Activated naive CD4-positive, alpha-beta T cell treated with anti-CD3 and anti-CD28 coated beads, Interleukin-2, amount 50 U/mL, for 72 hours (primary cell): Measurements from ENCODE around the gene NUBP1. TPM values are rescaled to one million over a fixed set of nuclear protein-coding genes. Genes with fewer than 3 reads are reported as not detected.
"Not testable (repeated sequence)": the region's sequence is repeated elsewhere in the genome, so short reads cannot be mapped to it uniquely, and the experiment has no call there.

Experiments used
- ATAC-seq, 2 donors: fragments of 150-1000 bp; cut with Tn5 transposase; 2 replicates each; pipeline ENCODE4 v1.10.0; 2021; ENCODE audit warnings: mild to moderate bottlenecking in 2 of 2, moderate library complexity in 2 of 2
- DNase-seq, 2 donors: peaks; one replicate each; pipeline ENCODE4 v3.0.0; 2021 to 2022; ENCODE audit warnings: low spot score in 2 of 2
- H3K27ac Mint-ChIP-seq, 2 donors: one replicate each; pipeline ENCODE4 v1.8.0; 2022; ENCODE audit warnings: mild to moderate bottlenecking in 2 of 2, mixed read lengths in 2 of 2
- H3K36me3 Mint-ChIP-seq, 2 donors: one replicate each; pipeline ENCODE4 v1.8.0; 2022; ENCODE audit warnings: mixed read lengths in 2 of 2
- H3K9me3 Mint-ChIP-seq, 2 donors: one replicate each; pipeline ENCODE4 v1.8.0; 2022; ENCODE audit warnings: mixed read lengths in 2 of 2
- total RNA-seq, 2 donors: library from RNA; stranded (reverse); gene quantifications; one replicate each; pipeline ENCODE4 v1.2.3, GENCODE V29; 2022

The NUBP1 gene
- total RNA-seq, 2 donors from 2014 or later: 21.3 to 31.2 TPM

GRCh38 chr16:10770907-10771306 lies 27.3 kb downstream of the NUBP1 start:
- no peak overlapping the region for H3K27ac Mint-ChIP-seq
- DNase-seq (no peak), ATAC-seq (no peak)
- H3K36me3 Mint-ChIP-seq: peaks cover 0 to 5% of the 10 kb centered on the region in 2 donors
- no peaks in the 10 kb centered on the region for H3K9me3 Mint-ChIP-seq

- ATAC-seq: peak; percentile 60 to 93
- peak in 1 of 2 donors; percentile 9 for DNase-seq
- H3K36me3 Mint-ChIP-seq: no peaks in the 10 kb centered on the region
- H3K9me3 Mint-ChIP-seq: no peaks in the 10 kb centered on the region
- no peak overlapping the region for H3K27ac Mint-ChIP-seq
Observed at GRCh38 chr16:10776280-10776679, 32.6 kb downstream of the NUBP1 start.

- H3K36me3 Mint-ChIP-seq: not testable (repeated sequence)
Observed at GRCh38 chr16:10776923-10777322, 33.3 kb downstream of the NUBP1 start.

GRCh38 chr16:10777356-10777755 lies 33.7 kb downstream of the NUBP1 start:
- no peaks in the 10 kb centered on the region for H3K9me3 Mint-ChIP-seq
- DNase-seq (no peak), ATAC-seq (no peak)
- H3K27ac Mint-ChIP-seq: no peak overlapping the region
- H3K36me3 Mint-ChIP-seq: no peaks in the 10 kb centered on the region

More at GRCh38 chr16:10776923-10777322, 33.3 kb downstream of the NUBP1 start:
- ATAC-seq, H3K27ac Mint-ChIP-seq, H3K9me3 Mint-ChIP-seq, DNase-seq: not testable (repeated sequence)

GRCh38 chr16:10779908-10780307 lies 36.3 kb downstream of the NUBP1 start:
- DNase-seq, H3K36me3 Mint-ChIP-seq, ATAC-seq, H3K27ac Mint-ChIP-seq, H3K9me3 Mint-ChIP-seq: not testable (repeated sequence)

- H3K9me3 Mint-ChIP-seq: no peaks in the 10 kb centered on the region
- ATAC-seq (no peak), DNase-seq (no peak)
- H3K36me3 Mint-ChIP-seq: no peaks in the 10 kb centered on the region
- H3K27ac Mint-ChIP-seq: no peak overlapping the region
Observed at GRCh38 chr16:10780628-10781027, 37.0 kb downstream of the NUBP1 start.

GRCh38 chr16:10782628-10783027 lies 39.0 kb downstream of the NUBP1 start:
- H3K27ac Mint-ChIP-seq: no peak overlapping the region
- H3K9me3 Mint-ChIP-seq: no peaks in the 10 kb centered on the region
- DNase-seq: no peak
- H3K36me3 Mint-ChIP-seq: no peaks in the 10 kb centered on the region
- no peak for ATAC-seq

- no peak for ATAC-seq
- Mint-ChIP-seq H3K9me3 (no peaks in the 10 kb centered on the region), H3K36me3 (no peaks in the 10 kb centered on the region), H3K27ac (no peak overlapping the region)
- DNase-seq: no peak
Observed at GRCh38 chr16:10787304-10787703, 43.7 kb downstream of the NUBP1 start.

- not testable (repeated sequence) for DNase-seq, H3K9me3 Mint-ChIP-seq, H3K27ac Mint-ChIP-seq, ATAC-seq, H3K36me3 Mint-ChIP-seq
Observed at GRCh38 chr16:10788630-10789029, 45.0 kb downstream of the NUBP1 start.

GRCh38 chr16:10791048-10791447 lies 47.4 kb downstream of the NUBP1 start:
- ATAC-seq: no peak
- no peak for DNase-seq
- Mint-ChIP-seq H3K36me3 (no peaks in the 10 kb centered on the region), H3K9me3 (no peaks in the 10 kb centered on the region), H3K27ac (no peak overlapping the region)

GRCh38 chr16:10799736-10800135 lies 56.1 kb downstream of the NUBP1 start:
- no peak for ATAC-seq
- H3K9me3 Mint-ChIP-seq: no peaks in the 10 kb centered on the region
- no peak overlapping the region for H3K27ac Mint-ChIP-seq
- DNase-seq: no peak
- no peaks in the 10 kb centered on the region for H3K36me3 Mint-ChIP-seq

- Mint-ChIP-seq H3K9me3 (no peaks in the 10 kb centered on the region), H3K36me3 (no peaks in the 10 kb centered on the region), H3K27ac (no peak overlapping the region)
- ATAC-seq (no peak), DNase-seq (no peak)
Observed at GRCh38 chr16:10805334-10805733, 61.7 kb downstream of the NUBP1 start.

GRCh38 chr16:10806698-10807097 lies 63.1 kb downstream of the NUBP1 start:
- Mint-ChIP-seq H3K36me3 (no peaks in the 10 kb centered on the region), H3K9me3 (no peaks in the 10 kb centered on the region), H3K27ac (no peak overlapping the region)
- no peak for ATAC-seq
- no peak for DNase-seq

GRCh38 chr16:10808218-10808617 lies 64.6 kb downstream of the NUBP1 start:
- H3K9me3 Mint-ChIP-seq: no peaks in the 10 kb centered on the region

GRCh38 chr16:10808850-10809249 lies 65.2 kb downstream of the NUBP1 start:
- no peak for DNase-seq
- ATAC-seq: no peak
- H3K27ac Mint-ChIP-seq: no peak overlapping the region
- no peaks in the 10 kb centered on the region for H3K9me3 Mint-ChIP-seq
- H3K36me3 Mint-ChIP-seq: no peaks in the 10 kb centered on the region

More at GRCh38 chr16:10808218-10808617, 64.6 kb downstream of the NUBP1 start:
- ATAC-seq (no peak), DNase-seq (no peak)
- H3K36me3 Mint-ChIP-seq: no peaks in the 10 kb centered on the region
- H3K27ac Mint-ChIP-seq: no peak overlapping the region

GRCh38 chr16:10809706-10810105 lies 66.1 kb downstream of the NUBP1 start:
- ATAC-seq (no peak), DNase-seq (no peak)
- no peaks in the 10 kb centered on the region for H3K36me3 Mint-ChIP-seq
- no peak overlapping the region for H3K27ac Mint-ChIP-seq
- no peaks in the 10 kb centered on the region for H3K9me3 Mint-ChIP-seq

- peak; percentile 87 to 97 for ATAC-seq
- no peak for DNase-seq
- peak overlapping the region in 1 of 2 donors; percentile 48 for H3K27ac Mint-ChIP-seq
- H3K9me3 Mint-ChIP-seq: no peaks in the 10 kb centered on the region
- H3K36me3 Mint-ChIP-seq: no peaks in the 10 kb centered on the region
Observed at GRCh38 chr16:10812312-10813098, 68.9 kb downstream of the NUBP1 start.

- H3K27ac Mint-ChIP-seq: peak overlapping the region in 1 of 2 donors; percentile 48
- no peaks in the 10 kb centered on the region for H3K9me3 Mint-ChIP-seq
- H3K36me3 Mint-ChIP-seq: no peaks in the 10 kb centered on the region
- no peak for DNase-seq
- no peak for ATAC-seq
Observed at GRCh38 chr16:10813099-10813455, 69.4 kb downstream of the NUBP1 start.
